Stimulated activated effector memory CD8-positive, alpha-beta T cell treated with anti-CD3 and anti-CD28 coated beads, Interleukin-12 subunit alpha, Interleukin-12 subunit beta, amount 100 ng/mL, for 72 hours (primary cell): ENCODE measurements around the gene CAMK2G.
"Not testable (repeated sequence)": the region's sequence is repeated elsewhere in the genome, so short reads cannot be mapped to it uniquely, and the experiment has no call there.

Experiments used
- ATAC-seq: fragments of 150-1000 bp; cut with Tn5 transposase; 2 replicates; pipeline ENCODE4 v1.10.0; 2021
- DNase-seq, 2 donors: peaks; one replicate each; pipeline ENCODE4 v3.0.0; 2021 to 2022; ENCODE audit warnings: low spot score in 2 of 2
- H3K27ac Mint-ChIP-seq: one replicate; pipeline ENCODE4 v1.8.0; 2022; ENCODE audit warnings: mild to moderate bottlenecking, mixed read lengths
- H3K36me3 Mint-ChIP-seq: one replicate; pipeline ENCODE4 v1.8.0; 2022; ENCODE audit warnings: mild to moderate bottlenecking, mixed read lengths
- H3K4me1 Mint-ChIP-seq: one replicate; pipeline ENCODE4 v1.8.0; 2022; ENCODE audit warnings: mixed read lengths
- H3K4me3 Mint-ChIP-seq: one replicate; pipeline ENCODE4 v1.8.0; 2022; ENCODE audit warnings: mild to moderate bottlenecking, mixed read lengths
- H3K9me3 Mint-ChIP-seq: one replicate; pipeline ENCODE4 v1.8.0; 2022; ENCODE audit warnings: mixed read lengths

The CAMK2G gene

GRCh38 chr10:73908853-73909539 is 34.6 kb upstream of the CAMK2G start:
- peak; percentile 83 for ATAC-seq
- peaks cover 47% of the 10 kb centered on the region for H3K4me1 Mint-ChIP-seq
- peak overlapping the region; percentile 89 for H3K4me3 Mint-ChIP-seq
- H3K27ac Mint-ChIP-seq: no peak overlapping the region
- peaks cover 6% of the 10 kb centered on the region for H3K36me3 Mint-ChIP-seq
- no peaks in the 10 kb centered on the region for H3K9me3 Mint-ChIP-seq
- peak in 1 of 2 donors; percentile 65 for DNase-seq

GRCh38 chr10:73907841-73908517 is 33.6 kb upstream of the CAMK2G start:
- DNase-seq (no peak), ATAC-seq (no peak)
- peak overlapping the region; percentile 89 for H3K4me3 Mint-ChIP-seq
- peaks cover 47% of the 10 kb centered on the region for H3K4me1 Mint-ChIP-seq
- no peaks in the 10 kb centered on the region for H3K9me3 Mint-ChIP-seq
- H3K36me3 Mint-ChIP-seq: peaks cover 6% of the 10 kb centered on the region
- H3K27ac Mint-ChIP-seq: no peak overlapping the region

GRCh38 chr10:73906524-73907447 is 32.4 kb upstream of the CAMK2G start:
- ATAC-seq: no peak
- Mint-ChIP-seq H3K27ac (no peak overlapping the region), H3K4me1 (peaks cover 44% of the 10 kb centered on the region), H3K4me3 (no peak overlapping the region), H3K36me3 (peaks cover 6% of the 10 kb centered on the region), H3K9me3 (no peaks in the 10 kb centered on the region)
- DNase-seq: no peak

- Mint-ChIP-seq H3K9me3 (no peaks in the 10 kb centered on the region), H3K36me3 (no peaks in the 10 kb centered on the region), H3K4me3 (no peak overlapping the region), H3K4me1 (peaks cover 32% of the 10 kb centered on the region), H3K27ac (peak overlapping the region; percentile 8)
- DNase-seq (no peak), ATAC-seq (no peak)
Observed at GRCh38 chr10:73905256-73906020, 31.1 kb upstream of the CAMK2G start.

DNA sequence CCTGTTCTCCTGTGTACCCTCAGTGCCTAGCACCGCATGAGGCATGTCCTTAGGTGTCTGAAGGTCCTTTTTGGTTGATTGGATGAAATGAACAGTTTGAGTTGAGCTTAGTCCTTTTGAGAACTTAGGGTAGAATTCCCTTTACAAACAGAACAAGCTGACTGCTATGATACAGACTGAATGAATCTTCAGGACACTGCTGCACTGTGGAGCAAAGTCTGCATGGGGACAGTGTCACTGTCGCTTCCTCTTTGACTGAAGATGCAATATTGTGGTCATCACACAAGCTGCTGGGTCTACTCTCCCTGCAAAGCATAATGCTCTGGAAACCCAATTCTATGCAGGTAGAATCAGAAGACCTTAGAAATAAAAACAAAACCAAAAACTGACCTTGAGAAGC is 28.0 kb upstream of the CAMK2G start:
- H3K36me3 Mint-ChIP-seq: no peaks in the 10 kb centered on the region
- H3K27ac Mint-ChIP-seq: no peak overlapping the region
- no peak overlapping the region for H3K4me3 Mint-ChIP-seq
- ATAC-seq (no peak), DNase-seq (no peak)
- peaks cover 6% of the 10 kb centered on the region for H3K4me1 Mint-ChIP-seq
- no peaks in the 10 kb centered on the region for H3K9me3 Mint-ChIP-seq

DNA sequence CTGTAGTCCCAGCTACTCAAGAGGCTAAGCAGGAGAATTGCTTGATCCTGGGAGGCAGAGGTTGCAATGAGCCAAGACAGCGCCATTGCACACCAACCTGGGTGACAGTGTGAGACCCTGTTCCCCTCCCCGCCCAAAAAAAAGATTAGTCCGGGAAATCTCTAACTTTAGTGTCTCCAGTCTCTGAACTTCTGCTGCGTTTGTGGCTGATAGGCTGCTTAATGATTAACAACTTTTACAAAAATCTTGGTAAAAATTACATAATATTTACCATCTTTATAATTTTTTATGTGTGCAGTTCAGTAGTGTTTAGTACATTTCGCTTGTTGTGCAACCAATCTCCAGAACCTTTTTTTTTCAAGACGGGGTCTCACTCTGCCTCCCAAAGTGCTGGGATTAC is 26.9 kb upstream of the CAMK2G start:
- Mint-ChIP-seq H3K27ac (no peak overlapping the region), H3K4me1 (peaks cover 6% of the 10 kb centered on the region), H3K4me3 (no peak overlapping the region), H3K9me3 (no peaks in the 10 kb centered on the region), H3K36me3 (no peaks in the 10 kb centered on the region)
- no peak for ATAC-seq
- DNase-seq: no peak

- DNase-seq: no peak
- H3K4me1 Mint-ChIP-seq: peaks cover 6% of the 10 kb centered on the region
- no peak for ATAC-seq
- no peak overlapping the region for H3K27ac Mint-ChIP-seq
- H3K36me3 Mint-ChIP-seq: no peaks in the 10 kb centered on the region
- H3K9me3 Mint-ChIP-seq: no peaks in the 10 kb centered on the region
- no peak overlapping the region for H3K4me3 Mint-ChIP-seq
Observed at GRCh38 chr10:73900064-73900463, 25.7 kb upstream of the CAMK2G start.

DNA sequence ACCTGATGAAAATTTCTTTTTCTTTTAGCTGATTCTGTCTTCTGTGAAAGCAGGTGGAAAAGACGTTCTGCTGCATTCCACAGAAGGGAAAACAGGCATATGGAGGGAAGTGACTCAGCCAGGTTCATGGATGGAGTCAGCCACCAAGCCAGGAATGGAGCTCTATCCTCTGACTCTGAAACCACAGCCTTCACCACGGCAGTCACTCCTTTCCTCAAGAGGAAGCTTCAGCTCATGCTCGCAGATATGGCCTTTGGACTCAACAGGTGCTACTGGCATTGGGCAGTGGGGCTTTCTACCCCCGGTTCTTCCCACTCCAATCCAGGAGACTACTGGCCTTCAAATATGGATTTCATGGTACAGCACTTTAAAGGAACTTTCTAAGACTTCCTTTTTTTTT is 25.1 kb upstream of the CAMK2G start:
- Mint-ChIP-seq H3K9me3 (no peaks in the 10 kb centered on the region), H3K4me1 (peaks cover 11% of the 10 kb centered on the region), H3K36me3 (no peaks in the 10 kb centered on the region), H3K27ac (no peak overlapping the region), H3K4me3 (no peak overlapping the region)
- ATAC-seq (no peak), DNase-seq (no peak)

- H3K4me3 Mint-ChIP-seq: no peak overlapping the region
- H3K36me3 Mint-ChIP-seq: no peaks in the 10 kb centered on the region
- ATAC-seq (no peak), DNase-seq (no peak)
- peak overlapping the region; percentile 21 for H3K27ac Mint-ChIP-seq
- H3K4me1 Mint-ChIP-seq: peaks cover 17% of the 10 kb centered on the region
- H3K9me3 Mint-ChIP-seq: no peaks in the 10 kb centered on the region
Observed at GRCh38 chr10:73898730-73899410, 24.5 kb upstream of the CAMK2G start.

DNA sequence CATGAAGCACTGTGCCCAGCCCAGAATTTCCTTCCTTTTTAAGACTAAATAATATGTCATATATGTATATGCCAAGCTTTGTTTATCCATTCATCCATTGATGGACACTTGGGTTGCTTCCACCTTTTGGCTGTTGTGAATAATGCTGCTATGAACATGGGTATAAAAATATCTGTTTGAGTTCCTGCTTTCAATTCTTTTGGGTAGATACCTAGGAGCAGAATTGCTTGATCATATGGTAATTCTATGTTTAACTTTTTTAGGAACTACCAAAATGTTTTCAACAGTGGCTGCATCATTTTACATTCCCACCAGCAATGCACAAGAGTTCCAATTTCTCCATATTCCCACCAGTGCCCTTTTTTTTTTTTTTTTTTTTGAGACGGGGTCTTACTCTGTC is 23.3 kb upstream of the CAMK2G start:
- no peaks in the 10 kb centered on the region for H3K9me3 Mint-ChIP-seq
- DNase-seq (no peak), ATAC-seq (no peak)
- peaks cover 26% of the 10 kb centered on the region for H3K4me1 Mint-ChIP-seq
- no peak overlapping the region for H3K27ac Mint-ChIP-seq
- H3K4me3 Mint-ChIP-seq: no peak overlapping the region
- H3K36me3 Mint-ChIP-seq: no peaks in the 10 kb centered on the region

GRCh38 chr10:73895381-73895780 is 21.0 kb upstream of the CAMK2G start:
- peaks cover 26% of the 10 kb centered on the region for H3K4me1 Mint-ChIP-seq
- not testable (repeated sequence) for H3K36me3 Mint-ChIP-seq, H3K4me3 Mint-ChIP-seq, DNase-seq, H3K9me3 Mint-ChIP-seq, ATAC-seq
- H3K27ac Mint-ChIP-seq: peak overlapping the region; percentile 34

GRCh38 chr10:73894245-73894971 is 20.1 kb upstream of the CAMK2G start:
- H3K27ac Mint-ChIP-seq: peak overlapping the region; percentile 34
- DNase-seq (peak in 1 of 2 donors; percentile 66), ATAC-seq (peak; percentile 95)
- H3K9me3 Mint-ChIP-seq: no peaks in the 10 kb centered on the region
- peaks cover 27% of the 10 kb centered on the region for H3K4me1 Mint-ChIP-seq
- peak overlapping the region; percentile 9 for H3K4me3 Mint-ChIP-seq
- no peaks in the 10 kb centered on the region for H3K36me3 Mint-ChIP-seq

- ATAC-seq (no peak), DNase-seq (no peak)
- H3K27ac Mint-ChIP-seq: no peak overlapping the region
- no peak overlapping the region for H3K4me3 Mint-ChIP-seq
- H3K4me1 Mint-ChIP-seq: peaks cover 37% of the 10 kb centered on the region
- H3K36me3 Mint-ChIP-seq: no peaks in the 10 kb centered on the region
- no peaks in the 10 kb centered on the region for H3K9me3 Mint-ChIP-seq
Observed at GRCh38 chr10:73893426-73893825, 19.1 kb upstream of the CAMK2G start.
